LNCAP (cell line): ENCODE measurements around the gene RNF215.

Source experiments
- TF ChIP-seq, protein P1 (sequence below): fragments of 450-650 bp; IDR thresholded peaks from 2 replicates; pipeline ENCODE4 v1.5.1; 2017; ENCODE audit warnings: mild to moderate bottlenecking

RNF215 gene

DNA sequence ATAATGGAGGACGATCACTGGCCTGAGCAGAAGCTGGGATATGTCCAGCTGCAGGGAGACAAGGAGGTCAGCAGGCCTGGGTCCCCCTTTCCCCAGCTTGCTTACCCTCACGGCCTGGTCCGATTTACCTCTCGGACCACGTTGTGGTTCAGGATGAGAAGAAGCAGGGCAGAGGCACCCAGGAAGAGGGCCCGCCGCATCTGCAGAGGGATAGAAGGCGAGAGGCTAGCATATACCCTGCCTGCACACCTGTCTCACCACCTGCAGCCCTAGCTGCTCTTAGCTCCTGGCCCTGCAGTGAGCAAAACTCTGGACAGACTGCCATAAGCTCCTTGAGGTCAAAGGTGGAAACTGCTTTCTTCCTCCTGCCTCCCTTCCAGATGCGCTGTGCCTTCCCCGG lies 1.3 kb downstream of the RNF215 start:
- TF ChIP-seq, protein P1, sequence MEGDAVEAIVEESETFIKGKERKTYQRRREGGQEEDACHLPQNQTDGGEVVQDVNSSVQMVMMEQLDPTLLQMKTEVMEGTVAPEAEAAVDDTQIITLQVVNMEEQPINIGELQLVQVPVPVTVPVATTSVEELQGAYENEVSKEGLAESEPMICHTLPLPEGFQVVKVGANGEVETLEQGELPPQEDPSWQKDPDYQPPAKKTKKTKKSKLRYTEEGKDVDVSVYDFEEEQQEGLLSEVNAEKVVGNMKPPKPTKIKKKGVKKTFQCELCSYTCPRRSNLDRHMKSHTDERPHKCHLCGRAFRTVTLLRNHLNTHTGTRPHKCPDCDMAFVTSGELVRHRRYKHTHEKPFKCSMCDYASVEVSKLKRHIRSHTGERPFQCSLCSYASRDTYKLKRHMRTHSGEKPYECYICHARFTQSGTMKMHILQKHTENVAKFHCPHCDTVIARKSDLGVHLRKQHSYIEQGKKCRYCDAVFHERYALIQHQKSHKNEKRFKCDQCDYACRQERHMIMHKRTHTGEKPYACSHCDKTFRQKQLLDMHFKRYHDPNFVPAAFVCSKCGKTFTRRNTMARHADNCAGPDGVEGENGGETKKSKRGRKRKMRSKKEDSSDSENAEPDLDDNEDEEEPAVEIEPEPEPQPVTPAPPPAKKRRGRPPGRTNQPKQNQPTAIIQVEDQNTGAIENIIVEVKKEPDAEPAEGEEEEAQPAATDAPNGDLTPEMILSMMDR: no peak

DNA sequence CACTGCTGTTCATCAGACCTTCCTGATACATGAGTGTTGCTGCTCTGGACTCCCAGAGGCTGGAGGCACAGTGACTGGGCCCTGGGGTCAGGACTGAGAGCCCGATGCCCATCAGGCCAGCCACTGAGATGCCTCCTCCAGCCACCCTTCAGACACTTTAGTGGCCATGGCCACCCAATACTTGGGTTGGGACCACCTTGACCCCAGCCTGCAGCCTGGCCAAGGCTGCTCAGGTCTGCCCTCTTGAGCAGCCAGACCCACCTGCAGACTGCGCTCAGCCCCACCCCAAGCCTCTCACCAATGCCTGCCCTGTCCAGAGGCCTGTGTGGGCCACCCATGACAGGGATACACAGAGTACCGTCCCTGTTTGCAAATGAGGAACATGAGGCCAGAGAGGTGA lies 4.2 kb downstream of the RNF215 start:
- TF ChIP-seq, protein P1: no peak

DNA sequence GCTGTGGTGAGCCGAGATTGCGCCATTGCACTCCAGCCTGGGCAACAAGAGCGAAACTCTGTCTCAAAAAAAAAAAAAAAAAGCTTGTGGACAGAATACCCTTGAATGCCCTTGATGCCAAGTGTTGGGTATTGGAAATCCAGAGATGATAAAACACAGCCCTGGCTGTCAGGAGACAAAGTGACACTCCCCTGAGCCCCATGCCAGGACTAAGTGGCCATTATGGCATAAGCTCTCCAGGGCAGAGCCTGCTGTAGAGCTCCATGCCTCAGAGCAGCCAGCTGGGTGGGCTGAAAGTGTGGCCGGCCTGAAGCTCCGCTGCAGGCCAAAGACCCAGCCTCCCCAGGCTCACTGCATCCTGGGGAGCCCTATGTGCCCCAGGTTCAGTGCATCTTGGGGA lies 4.9 kb downstream of the RNF215 start:
- TF ChIP-seq, protein P1: no peak

DNA sequence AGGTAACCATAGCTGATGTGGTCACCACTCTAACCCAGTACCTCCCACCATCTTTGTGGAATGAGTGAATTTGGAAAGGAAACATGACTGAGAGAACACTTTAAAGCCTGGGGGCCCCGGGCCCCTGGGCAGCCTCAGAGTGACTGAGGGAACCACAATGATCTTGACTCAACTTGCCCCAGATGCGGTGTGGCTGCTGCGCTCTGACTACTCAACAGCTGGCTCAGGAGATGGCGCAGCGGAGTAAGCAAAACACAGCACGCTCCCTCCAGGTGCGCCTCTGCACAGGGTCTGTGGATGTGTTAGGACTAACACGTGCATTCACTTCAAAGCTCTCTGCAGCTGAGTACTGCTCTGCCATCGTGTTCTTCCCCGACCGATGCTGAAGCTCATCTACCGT lies 5.9 kb downstream of the RNF215 start:
- TF ChIP-seq, protein P1: no peak

DNA sequence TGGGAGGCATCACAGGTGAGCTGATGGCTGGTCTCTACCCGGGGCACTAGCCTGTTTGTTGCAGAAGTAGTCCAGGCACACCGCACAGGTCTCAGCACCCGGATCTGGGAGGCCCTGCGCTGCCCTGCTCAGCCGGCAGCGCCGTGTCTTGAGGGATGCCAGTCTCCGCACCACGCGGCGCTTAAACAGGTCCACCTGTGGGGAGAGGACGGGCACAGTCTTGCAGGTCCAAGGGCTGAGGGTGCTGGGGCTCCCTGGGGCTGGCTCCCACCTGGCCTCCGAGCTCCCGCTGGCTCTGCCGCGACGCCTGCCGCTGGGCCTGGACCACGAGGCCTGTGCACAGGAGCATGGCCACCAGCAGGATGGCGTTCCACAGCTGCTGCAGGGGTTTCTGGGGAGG lies 7.2 kb downstream of the RNF215 start:
- TF ChIP-seq, protein P1: no peak

DNA sequence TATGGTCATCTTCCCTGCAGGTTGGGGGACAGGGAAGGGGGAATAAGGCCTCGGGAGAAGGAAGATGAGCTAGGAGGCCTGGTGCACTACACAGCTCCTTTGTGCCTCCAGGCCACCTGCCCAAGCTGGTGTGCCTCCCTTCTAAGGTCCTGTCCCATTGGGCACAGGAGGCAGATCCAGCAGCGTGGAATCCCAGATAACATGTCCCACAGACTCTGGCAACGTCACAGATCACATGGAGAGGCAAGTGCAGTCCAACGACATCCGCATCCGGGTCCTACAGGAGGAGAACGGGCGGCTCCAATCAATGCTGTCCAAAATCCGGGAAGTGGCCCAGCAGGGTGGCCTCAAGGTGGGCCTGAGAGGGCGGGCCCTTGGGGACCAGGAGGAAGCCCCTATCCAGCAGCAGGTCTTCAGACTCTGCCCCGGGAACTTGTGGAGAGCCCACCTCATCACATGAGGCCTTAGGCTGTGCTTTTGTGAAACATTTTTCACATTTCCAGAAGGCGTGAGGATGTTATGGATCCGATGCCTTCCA lies 11.8 kb downstream of the RNF215 start:
- TF ChIP-seq, protein P1: no peak

DNA sequence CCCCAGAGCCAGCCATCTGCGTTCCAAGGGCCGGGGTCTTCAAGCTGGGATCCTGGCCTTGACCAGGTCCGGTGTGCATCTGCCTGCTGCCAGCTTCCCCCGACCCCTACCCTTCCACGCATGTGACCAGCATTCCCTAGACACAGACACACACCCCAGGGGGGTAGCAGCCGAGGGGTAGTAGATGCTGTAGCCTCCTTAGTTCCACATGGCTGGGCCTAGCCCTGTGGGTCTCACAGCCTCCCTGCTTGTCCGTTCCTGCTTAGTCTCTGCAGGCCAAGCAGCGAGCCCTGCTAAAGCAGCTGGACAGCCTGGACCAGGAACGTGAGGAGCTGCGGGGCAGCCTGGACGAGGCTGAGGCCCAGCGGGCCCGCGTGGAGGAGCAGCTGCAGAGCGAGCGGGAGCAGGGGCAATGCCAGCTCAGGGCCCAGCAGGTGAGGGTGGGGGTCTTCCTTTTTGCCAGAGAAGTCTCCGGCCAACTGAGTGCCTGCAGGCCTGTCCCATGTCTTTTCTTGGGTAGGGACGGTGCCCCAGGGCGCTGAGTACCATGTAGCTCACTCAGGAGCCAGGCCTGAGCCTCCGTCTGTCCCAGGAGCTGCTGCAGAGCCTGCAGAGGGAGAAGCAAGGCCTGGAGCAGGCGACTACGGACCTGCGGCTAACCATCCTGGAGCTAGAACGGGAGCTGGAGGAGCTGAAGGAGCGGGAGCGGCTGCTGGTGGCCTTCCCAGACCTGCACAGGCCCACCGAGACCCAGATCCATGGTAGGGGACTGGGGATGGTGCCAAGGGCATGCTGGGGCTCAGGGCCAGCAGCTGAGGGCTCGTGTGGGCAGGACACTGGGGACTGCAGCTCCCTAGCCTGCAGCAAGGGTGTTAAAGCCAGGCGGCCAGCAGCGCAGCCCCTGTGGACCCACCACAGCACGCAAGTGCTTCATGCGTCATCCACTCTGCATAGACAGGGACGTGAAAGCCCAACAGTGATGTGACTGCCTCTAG lies 13.6 kb downstream of the RNF215 start:
- TF ChIP-seq, protein P1: no peak
